ENCODE results near the gene EDA2R.

Gene EDA2R, protein sequence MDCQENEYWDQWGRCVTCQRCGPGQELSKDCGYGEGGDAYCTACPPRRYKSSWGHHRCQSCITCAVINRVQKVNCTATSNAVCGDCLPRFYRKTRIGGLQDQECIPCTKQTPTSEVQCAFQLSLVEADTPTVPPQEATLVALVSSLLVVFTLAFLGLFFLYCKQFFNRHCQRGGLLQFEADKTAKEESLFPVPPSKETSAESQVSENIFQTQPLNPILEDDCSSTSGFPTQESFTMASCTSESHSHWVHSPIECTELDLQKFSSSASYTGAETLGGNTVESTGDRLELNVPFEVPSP

DNA sequence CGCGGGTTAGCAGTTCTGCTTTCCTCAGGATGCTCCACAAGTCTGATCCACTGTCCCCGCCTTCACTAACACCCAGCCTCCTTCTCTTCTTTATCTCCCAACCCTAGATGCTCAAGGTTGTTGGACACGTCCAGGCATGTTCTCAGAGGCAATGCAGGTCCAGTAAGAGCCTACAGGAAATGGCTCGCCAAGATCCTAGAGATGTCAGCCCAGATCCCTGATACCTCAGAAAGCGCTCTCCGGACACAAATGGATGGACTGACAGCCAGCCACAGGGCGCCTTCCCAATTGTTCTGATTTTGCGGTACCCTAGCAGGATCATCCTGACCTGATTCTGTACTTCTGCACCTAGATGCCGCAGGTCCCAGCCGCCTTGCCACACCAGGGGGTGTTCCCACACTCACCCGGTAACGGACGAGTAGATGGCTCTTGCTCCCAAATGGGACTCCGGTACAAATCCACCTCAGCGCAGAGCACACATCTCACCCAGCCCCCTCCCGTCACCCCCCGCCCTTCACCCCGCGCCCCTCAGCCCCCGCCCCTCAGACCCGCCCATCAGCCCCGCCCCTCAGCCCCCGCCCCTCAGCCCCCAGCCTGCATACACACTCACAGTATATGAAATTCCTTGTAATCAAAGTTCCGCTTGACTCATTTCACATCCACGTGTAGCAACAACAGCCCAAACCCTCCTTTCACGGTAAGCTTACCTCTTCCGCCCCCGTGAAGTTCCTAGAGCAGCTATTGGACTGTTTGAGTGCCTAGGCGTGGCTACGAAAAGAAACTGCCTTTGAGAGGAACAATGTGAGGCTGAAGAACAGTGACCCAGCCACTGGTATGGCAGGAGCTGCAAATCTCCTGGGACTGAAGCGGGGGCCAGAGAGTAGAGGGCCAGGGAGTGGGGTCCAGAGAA, at the start of gene EDA2R:
Gene EDA2R, minus strand, starts transcription at position 488 of the 910 bp plus-strand sequence. CDS start 23,058 bp downstream, outside the sequence.
- no peak for DNase-seq (ENCODE audit: low read depth in 2 of 2)

DNA sequence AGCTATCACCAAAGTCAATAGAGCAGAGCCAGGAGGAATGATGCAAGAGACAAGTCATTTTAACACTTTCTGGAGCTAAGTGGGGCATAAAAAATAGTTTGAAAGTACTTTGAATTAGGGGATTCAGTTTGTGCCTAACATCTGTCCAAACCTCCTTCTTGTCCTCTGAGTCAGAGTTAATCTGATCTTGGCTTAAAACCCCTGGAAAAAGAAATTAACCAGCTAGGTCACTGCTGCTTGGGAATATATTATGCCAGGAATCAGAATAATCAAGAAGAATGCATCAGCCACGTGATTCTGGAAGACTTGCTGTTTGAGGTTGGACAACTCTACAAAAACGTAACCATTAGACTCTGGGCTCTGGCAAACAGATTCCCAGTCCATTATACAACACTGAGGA, 45.3 kb upstream of the EDA2R start:
- no peak for DNase-seq (ENCODE audit: low read depth in 2 of 2)

- no peak for DNase-seq (ENCODE audit: low read depth in 2 of 2)
These were observed 41.6 kb upstream of the EDA2R start for GRCh38 chrX:66680451-66680850.

DNA sequence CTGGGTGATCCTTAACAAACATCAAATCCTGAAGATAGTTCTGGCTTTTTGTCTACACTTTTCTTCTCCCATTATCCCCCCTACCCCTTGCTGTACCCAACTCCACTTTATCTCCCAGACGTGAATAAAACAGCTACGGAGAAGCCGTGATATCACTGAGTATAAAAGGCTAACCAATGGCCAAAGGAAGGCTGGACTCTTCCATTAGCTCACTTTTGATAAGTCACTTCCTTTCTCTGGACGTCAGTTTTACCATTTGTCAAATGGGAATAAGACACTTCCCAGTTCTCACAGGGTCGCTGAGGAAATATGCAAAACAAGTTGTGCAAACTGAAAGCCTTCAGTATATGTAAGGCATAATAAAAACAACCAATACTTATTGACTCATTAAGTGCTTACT, 38.6 kb upstream of the EDA2R start:
- DNase-seq (ENCODE audit: low read depth in 2 of 2) = no peak

DNA sequence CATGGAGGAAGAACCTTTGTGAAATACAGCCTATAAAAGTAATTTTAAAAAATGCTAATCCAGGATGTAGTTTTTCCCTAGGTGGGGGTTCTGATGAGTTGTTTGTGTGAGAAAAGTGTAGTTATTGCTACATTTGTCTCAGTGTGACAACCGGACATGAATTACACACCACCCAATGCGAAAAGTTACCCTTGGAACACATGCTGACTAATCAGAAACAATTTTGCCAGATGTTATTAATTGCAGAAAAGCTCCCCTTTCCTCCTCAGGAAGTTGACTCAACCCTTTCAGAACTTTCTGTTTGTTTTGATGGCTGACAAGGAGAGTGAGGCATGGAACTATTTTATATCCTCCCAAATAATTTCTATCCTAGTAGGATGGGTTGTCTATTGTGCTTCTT, 38.1 kb upstream of the EDA2R start:
- DNase-seq (ENCODE audit: low read depth in 2 of 2) = no peak

DNA sequence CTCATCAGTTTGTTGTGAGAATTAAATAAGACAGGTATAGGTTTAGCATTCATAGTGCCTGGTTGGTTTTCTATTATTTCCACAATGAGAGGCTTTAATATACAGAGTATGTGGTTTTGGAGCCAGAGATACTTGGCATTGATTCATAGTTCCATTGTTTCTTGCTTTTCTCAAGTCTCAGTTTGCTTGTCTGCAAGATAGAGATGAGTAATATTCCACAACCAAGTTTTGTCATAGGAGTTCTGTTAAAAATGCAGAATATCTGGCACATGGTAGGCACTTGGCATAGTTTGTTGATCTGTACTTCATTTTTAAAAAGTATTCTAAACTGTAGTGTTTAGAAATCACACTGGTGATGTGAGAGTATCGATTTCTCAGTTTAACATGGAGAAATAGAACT, 37.5 kb upstream of the EDA2R start:
- DNase-seq (ENCODE audit: low read depth in 2 of 2) = no peak

GRCh38 chrX:66675541-66675940, 36.7 kb upstream of the EDA2R start:
- no peak for DNase-seq (ENCODE audit: low read depth in 2 of 2)

DNA sequence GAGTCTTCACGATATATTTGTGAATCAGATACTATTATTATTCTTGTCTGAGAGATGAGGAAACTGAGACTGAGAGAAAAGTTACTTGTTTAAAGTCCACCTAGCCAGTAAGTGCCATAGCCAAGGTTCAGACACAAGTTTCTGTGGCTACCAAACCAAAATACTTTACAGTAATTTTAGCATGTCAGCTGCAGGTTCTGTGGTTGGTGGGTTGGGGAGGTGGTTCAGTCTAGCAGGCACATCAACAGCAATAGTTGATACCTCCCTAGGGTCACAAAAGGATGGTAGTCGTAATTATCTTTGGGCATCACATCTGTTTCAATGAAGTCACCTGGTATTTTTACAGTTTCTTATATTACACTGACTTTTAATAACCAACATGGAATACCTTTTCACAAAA, 35.6 kb upstream of the EDA2R start:
- no peak for DNase-seq (ENCODE audit: low read depth in 2 of 2)

DNA sequence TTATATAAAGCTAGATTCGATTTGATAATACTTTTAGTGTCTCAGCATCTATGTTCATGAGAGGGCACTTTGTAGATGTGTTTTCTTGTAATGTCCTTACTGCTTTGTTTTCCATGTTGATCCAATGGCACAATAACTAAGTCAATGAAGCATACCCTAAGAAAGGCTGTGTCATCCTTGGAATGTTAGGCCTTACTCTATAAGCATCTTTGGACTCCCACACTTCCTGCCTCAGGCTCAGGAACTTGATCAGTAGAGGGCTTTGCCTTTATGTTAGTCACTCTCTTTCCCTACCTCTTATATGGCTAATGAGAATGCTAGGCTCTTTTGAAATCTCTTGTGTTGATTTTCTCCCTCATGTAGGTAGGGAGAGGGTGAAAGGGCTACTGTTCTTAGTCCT, 33.2 kb upstream of the EDA2R start:
- no peak for DNase-seq (ENCODE audit: low read depth in 2 of 2)

DNA sequence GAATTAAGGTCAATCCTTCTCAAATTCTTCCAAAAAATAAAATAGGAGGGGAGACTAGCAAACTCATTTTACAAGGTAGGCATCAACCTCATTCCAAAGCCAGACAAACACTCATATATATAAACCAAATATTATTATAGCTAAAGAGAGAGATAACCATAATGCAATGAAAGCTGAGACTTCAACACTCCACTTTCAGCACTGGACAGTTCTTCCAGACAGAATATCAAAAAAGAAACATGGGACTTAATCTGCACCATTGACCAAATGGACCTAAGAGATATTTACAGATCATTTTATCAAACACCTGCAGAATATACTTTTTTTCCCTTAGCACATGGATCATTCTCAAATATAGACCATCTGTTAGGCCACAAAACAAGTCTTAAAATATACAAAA, 15.5 kb upstream of the EDA2R start:
- DNase-seq (ENCODE audit: low read depth in 2 of 2) = no peak

- DNase-seq (ENCODE audit: low read depth in 2 of 2) = no peak
These were observed 3.5 kb downstream of the EDA2R start for GRCh38 chrX:66635360-66635759.

DNA sequence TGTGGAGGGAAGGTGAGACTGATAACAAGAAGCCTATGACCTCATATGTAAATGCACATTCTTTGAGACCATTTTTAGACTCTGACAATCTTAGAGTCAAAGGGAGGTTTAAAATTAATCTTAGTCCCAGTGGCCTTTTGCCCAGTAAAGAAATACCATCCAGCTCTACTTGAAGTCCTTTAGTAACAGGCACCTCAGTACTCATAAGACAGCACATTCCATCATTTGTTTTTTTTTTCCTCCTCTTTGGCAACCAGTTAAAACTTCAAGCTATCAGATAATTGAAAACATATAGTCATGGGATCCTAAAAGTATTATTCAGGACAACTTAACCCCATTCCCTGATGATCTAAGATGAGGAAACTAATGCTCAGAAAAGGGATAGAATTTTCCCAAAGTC, 4.6 kb downstream of the EDA2R start:
- no peak for DNase-seq (ENCODE audit: low read depth in 2 of 2)

DNA sequence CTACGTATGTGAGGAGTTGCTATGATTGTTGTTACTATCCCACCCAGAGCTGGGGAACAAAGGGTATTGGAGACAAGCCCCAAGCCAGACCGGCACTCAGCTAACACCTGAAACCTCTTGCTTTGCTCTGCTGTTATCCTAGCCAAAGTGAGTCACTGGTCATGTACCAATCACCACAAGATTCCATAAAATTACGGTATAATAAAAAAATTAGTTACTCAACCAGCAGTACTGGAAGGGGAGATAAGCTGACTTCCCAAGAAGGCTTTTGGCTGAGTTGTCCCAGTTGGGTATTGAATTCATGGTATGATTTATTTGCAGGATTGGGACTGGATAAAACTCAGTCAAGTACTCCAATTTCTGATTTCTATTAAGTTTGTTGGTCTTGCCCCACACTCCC, 5.3 kb downstream of the EDA2R start:
- DNase-seq (ENCODE audit: low read depth in 2 of 2) = no peak

GRCh38 chrX:66632981-66633380, 5.9 kb downstream of the EDA2R start:
- no peak for DNase-seq (ENCODE audit: low read depth in 2 of 2)

GRCh38 chrX:66632473-66632872, 6.4 kb downstream of the EDA2R start:
- DNase-seq (ENCODE audit: low read depth in 2 of 2) = no peak

GRCh38 chrX:66625525-66625924, 13.4 kb downstream of the EDA2R start:
- DNase-seq (ENCODE audit: low read depth in 2 of 2) = no peak

GRCh38 chrX:66622209-66622608, 16.7 kb downstream of the EDA2R start:
- no peak for DNase-seq (ENCODE audit: low read depth in 2 of 2)

DNA sequence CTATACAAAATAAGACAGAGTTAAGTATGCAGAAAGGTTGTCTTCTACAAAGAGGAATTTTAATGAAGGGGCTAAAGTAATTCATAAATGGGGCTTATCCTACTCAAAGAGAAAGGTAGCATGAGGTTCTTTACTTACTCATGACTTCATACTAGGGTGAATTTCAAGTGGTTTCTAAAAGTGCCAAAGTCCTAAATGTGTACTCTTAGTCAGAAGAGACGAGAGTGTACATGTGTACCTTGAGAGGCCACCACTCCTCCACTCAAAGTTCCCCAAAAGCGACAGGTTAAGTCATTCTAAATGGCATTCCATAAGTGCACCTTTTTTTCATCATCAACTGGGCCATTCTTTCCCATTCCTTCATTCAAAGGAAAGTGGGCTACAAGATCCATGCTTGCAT, 21.9 kb downstream of the EDA2R start:
- DNase-seq (ENCODE audit: low read depth in 2 of 2) = no peak

DNA sequence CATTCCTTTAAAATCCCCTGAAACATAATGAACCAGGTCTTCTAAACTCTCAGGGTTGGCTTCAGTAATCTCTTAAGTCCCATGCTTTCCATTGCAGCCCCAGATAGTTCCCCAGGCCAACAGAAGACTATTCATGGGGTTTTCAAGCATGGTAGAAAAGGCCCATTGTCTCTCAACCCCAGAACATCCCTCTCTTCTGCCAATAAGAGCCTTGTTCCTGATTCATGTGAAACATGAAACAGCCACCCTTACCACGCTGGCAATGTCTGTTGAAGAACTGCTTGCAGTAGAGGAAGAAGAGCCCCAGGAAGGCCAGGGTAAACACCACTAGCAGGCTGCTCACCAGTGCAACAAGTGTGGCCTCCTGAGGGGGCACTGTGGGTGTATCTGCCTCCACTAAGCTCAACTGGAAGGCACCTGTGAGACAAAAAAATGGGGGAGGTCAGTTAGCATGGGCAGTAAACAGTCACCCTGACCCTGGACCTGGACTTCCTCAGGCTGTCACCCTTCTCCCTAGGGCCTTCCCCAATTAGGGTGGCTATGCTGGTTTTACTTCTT, 36.4 kb downstream of the EDA2R start:
- no peak for DNase-seq (ENCODE audit: low read depth in 2 of 2)

DNA sequence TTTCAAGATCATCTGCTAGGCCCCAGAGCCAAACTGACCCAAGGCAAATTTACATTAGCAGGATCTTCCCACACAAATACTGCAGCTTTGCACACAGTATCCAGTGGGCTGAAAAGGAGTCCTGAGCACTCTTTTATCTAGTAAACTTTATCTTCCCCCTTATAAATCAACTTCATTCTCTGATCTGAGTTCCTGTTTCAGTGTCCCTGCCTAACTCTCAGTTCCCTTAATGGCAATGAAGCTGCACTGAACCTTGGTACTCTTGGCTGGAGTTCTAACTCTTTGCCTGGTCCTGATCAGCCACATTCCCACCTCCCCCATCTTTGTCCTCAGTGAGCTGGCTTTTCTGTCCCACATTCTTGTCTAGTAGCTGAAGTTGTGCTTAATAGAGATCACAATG, 37.4 kb downstream of the EDA2R start:
- DNase-seq (ENCODE audit: low read depth in 2 of 2) = no peak

DNA sequence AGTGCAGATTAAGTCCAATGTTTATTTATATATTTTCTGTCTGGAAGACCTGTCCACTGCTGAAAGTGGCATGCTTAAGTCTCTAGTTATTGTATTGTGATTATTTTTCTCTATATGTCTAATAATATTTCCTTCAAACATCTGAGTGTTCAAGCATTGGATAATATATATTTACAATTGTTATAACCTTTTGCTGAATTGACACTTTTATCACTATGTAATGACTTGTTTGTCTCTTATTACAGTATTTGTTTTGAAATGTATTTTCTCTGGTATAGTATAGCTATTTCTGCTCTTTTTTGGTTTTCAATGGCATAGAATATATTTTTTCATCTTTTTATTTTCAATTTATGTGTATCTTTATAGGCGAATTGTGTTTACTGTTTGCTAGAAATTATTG, 59.7 kb downstream of the EDA2R start:
- DNase-seq (ENCODE audit: low read depth in 2 of 2) = no peak

DNA sequence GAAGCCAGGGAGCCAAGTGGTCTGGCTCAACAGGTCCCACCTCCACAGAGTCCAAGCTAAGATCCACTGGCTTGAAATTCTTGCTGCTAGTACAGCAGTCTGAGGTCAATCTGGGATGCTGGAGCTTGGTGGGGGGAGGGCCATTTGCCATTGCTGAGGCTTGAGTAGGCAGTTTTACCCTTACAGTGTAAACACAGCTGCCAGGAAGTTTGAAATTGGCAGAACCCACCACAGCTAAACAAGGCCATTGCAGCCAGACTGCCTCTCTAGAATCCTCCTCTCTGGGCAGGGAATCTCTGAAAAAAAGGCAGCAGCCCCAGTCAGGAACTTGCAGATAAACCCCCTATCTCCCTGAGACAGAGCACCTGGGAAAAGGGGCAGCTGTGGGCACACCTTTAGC, 84.9 kb downstream of the EDA2R start:
- DNase-seq (ENCODE audit: low read depth in 2 of 2) = no peak

DNA sequence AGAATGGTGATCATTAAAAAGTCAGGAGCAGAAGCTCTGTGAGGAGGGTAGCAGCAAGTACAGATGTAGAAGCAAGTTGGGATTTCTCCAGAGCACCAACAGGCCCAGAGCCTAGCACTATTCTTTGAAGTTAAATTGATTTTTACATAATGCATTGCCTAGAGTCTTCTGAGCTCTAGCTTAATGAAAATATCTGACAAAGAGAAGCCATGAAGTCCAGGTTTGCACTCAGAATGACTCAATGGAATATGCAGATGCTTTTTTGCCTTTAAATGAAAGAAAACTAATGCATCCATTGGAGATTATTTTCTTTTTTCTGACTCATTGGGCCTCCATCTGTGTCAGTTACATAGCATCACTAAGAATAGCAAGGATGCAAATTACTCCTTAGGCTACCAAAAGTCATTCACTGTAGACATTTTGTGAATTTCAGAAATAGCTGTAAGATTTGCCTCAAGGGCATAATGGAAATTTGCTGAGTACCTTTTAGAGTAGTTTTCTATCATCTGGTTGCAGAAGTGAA, 91.0 kb downstream of the EDA2R start:
- DNase-seq (ENCODE audit: low read depth in 2 of 2) = no peak
